IMR-90 (cell line): Measurements from ENCODE around the gene NUDT8. TPM values are rescaled to one million over a fixed set of nuclear protein-coding genes. Genes with fewer than 3 reads are reported as not detected.

Source experiments
- ATAC-seq: fragments of 200-7000 bp; cut with Tn5 transposase; 2 replicates; pipeline ENCODE4 v1.9.1; 2020; ENCODE audit warnings: low read depth, mild to moderate bottlenecking, moderate library complexity
- BruUV-seq: library from RNA; stranded (reverse); fragments of 400-500 nt; replicated peaks from 2 replicates; lab custom pipeline; 2021; lab: Mats Ljungman, UMichigan
- CTCF ChIA-PET: fragments of 300-600 bp; formaldehyde crosslinking; extraction: SDS; loops from one replicate; lab custom pipeline; 2021; ENCODE audit warnings: antibody characterized with exemption; lab: Yijun Ruan, JAX
- POLR2A ChIA-PET: fragments of 300-600 bp; sonication (Branson Sonifier 250); formaldehyde crosslinking; loops from one replicate; lab custom pipeline; 2022; ENCODE audit warnings: antibody characterized with exemption; ENCODE audit not compliant: unreplicated experiment; lab: Charles Lee
- DNase-seq: peaks from one replicate; pipeline ENCODE4 v3.0.0; 2013
- H2AFZ ChIP-seq: replicated peaks from 2 replicates; pipeline ENCODE3; 2013; ENCODE audit warnings: low read length, mild to moderate bottlenecking; ENCODE audit not compliant: poor library complexity
- H2AK5ac ChIP-seq: 2 replicates; pipeline ENCODE4 v1.6.1; 2013; ENCODE audit warnings: low read depth, low read length, inconsistent platforms
- H2AK9ac ChIP-seq: replicated peaks from 2 replicates; pipeline ENCODE3; 2013; ENCODE audit warnings: mild to moderate bottlenecking, low read depth, low read length, moderate library complexity; ENCODE audit not compliant: poor library complexity
- H2BK120ac ChIP-seq: 2 replicates; pipeline ENCODE4 v1.6.1; 2013; ENCODE audit warnings: low read depth, low read length, inconsistent platforms
- H2BK15ac ChIP-seq: 3 replicates; pipeline ENCODE4 v1.6.1; 2013; ENCODE audit warnings: low read depth, low read length, inconsistent platforms
- H2BK20ac ChIP-seq: 2 replicates; pipeline ENCODE4 v1.6.1; 2013; ENCODE audit warnings: low read depth, mild to moderate bottlenecking, inconsistent platforms, low read length, moderate library complexity
- H2BK5ac ChIP-seq: 2 replicates; pipeline ENCODE4 v1.6.1; 2013; ENCODE audit warnings: mild to moderate bottlenecking, low read depth, low read length, inconsistent platforms; ENCODE audit not compliant: poor library complexity, severe bottlenecking
- H3K14ac ChIP-seq: replicated peaks from 2 replicates; pipeline ENCODE4 v1.6.1; 2013; ENCODE audit warnings: low read depth, low read length, inconsistent platforms
- H3K18ac ChIP-seq: 2 replicates; pipeline ENCODE4 v1.6.1; 2013; ENCODE audit warnings: low read depth, low read length, control low read depth
- H3K23ac ChIP-seq: 2 replicates; pipeline ENCODE4 v1.6.1; 2013; ENCODE audit warnings: low read depth, low read length, inconsistent platforms
- H3K27ac ChIP-seq: 2 replicates; pipeline ENCODE4 v1.5.1; 2013; ENCODE audit warnings: mild to moderate bottlenecking, control low read depth, low read length; ENCODE audit not compliant: insufficient read depth
- H3K27me3 ChIP-seq: 2 replicates; pipeline ENCODE4 v1.6.1; 2013; ENCODE audit warnings: low read length; ENCODE audit not compliant: control insufficient read depth, insufficient read depth
- H3K36me3 ChIP-seq: 2 replicates; pipeline ENCODE4 v1.6.1; 2013; ENCODE audit warnings: low read length, mixed read lengths; ENCODE audit not compliant: control insufficient read depth, insufficient read depth
- H3K4ac ChIP-seq: 2 replicates; pipeline ENCODE4 v1.6.1; 2013; ENCODE audit warnings: low read depth, low read length, inconsistent platforms
- H3K4me1 ChIP-seq: 2 replicates; pipeline ENCODE4 v1.6.1; 2013; ENCODE audit warnings: low read length, mixed read lengths; ENCODE audit not compliant: control insufficient read depth, insufficient read depth
- H3K4me2 ChIP-seq: 2 replicates; pipeline ENCODE4 v1.6.1; 2013; ENCODE audit warnings: low read depth, mild to moderate bottlenecking, control low read depth, low read length, moderate library complexity
- H3K4me3 ChIP-seq: 2 replicates; pipeline ENCODE4 v1.5.1; 2013; ENCODE audit warnings: low read depth, mild to moderate bottlenecking, control low read depth, low read length, moderate library complexity; ENCODE audit not compliant: insufficient read depth
- H3K56ac ChIP-seq: 2 replicates; pipeline ENCODE4 v1.6.1; 2013; ENCODE audit warnings: low read length, inconsistent platforms; ENCODE audit not compliant: insufficient read depth; ENCODE audit errors: extremely low read depth
- H3K79me1 ChIP-seq, 2 experiments: 2 replicates each; pipeline ENCODE4 v1.6.1; 2013; ENCODE audit warnings: low read length in 2 of 2, inconsistent platforms in 1 of 2, low read depth in 1 of 2
- H3K9ac ChIP-seq: 2 replicates; pipeline ENCODE4 v1.6.1; 2013; ENCODE audit warnings: low read depth, low read length, control low read depth
- H3K9me1 ChIP-seq: 2 replicates; pipeline ENCODE4 v1.6.1; 2013; ENCODE audit warnings: low read length, inconsistent platforms; ENCODE audit not compliant: insufficient read depth
- H3K9me3 ChIP-seq: 2 replicates; pipeline ENCODE4 v1.6.1; 2013; ENCODE audit warnings: low read length; ENCODE audit not compliant: control insufficient read depth, insufficient read depth
- H4K20me1 ChIP-seq: 2 replicates; pipeline ENCODE4 v1.6.1; 2013; ENCODE audit warnings: low read length, inconsistent platforms; ENCODE audit not compliant: insufficient read depth
- H4K5ac ChIP-seq: 2 replicates; pipeline ENCODE4 v1.6.1; 2013; ENCODE audit warnings: mild to moderate bottlenecking, low read depth, low read length, control low read depth
- H4K8ac ChIP-seq, 2 experiments: 2 replicates each; pipeline ENCODE4 v1.6.1; 2013; ENCODE audit warnings: low read depth in 2 of 2, low read length in 2 of 2, control low read depth in 1 of 2, inconsistent platforms in 1 of 2
- H4K91ac ChIP-seq: 2 replicates; pipeline ENCODE4 v1.6.1; 2013; ENCODE audit warnings: low read depth, low read length, inconsistent platforms; ENCODE audit not compliant: insufficient read depth
- BHLHE40 ChIP-seq: fragments of 150-350 bp; IDR thresholded peaks from 2 replicates; pipeline ENCODE4 v1.6.1; 2016; ENCODE audit warnings: mild to moderate bottlenecking, low read depth, low read length
- CEBPB ChIP-seq: IDR thresholded peaks from 2 replicates; pipeline ENCODE4 v1.6.1; 2012; ENCODE audit warnings: low read depth, low read length, improper control_type of control experiment
- CHD1 ChIP-seq: IDR thresholded peaks from 2 replicates; pipeline ENCODE4 v1.6.1; 2012; ENCODE audit warnings: low read depth, low read length, improper control_type of control experiment
- CTCF ChIP-seq: conservative IDR thresholded peaks from 2 replicates; pipeline ENCODE4 v1.5.1; 2012; ENCODE audit warnings: mild to moderate bottlenecking, low read depth, low read length, improper control_type of control experiment
- ELK1 ChIP-seq: fragments of 150-350 bp; IDR thresholded peaks from 2 replicates; pipeline ENCODE4 v1.6.1; 2016; ENCODE audit warnings: low read depth, mild to moderate bottlenecking, low read length, moderate library complexity, borderline replicate concordance
- FOS ChIP-seq: fragments of 150-350 bp; IDR thresholded peaks from 2 replicates; pipeline ENCODE4 v1.6.1; 2016; ENCODE audit warnings: low read depth, low read length
- MAFK ChIP-seq: IDR thresholded peaks from 2 replicates; pipeline ENCODE4 v1.6.1; 2012; ENCODE audit warnings: low read depth, low read length, improper control_type of control experiment
- MAZ ChIP-seq: IDR thresholded peaks from 2 replicates; pipeline ENCODE4 v1.6.1; 2012; ENCODE audit warnings: low read depth, mild to moderate bottlenecking, low read length, improper control_type of control experiment, moderate library complexity, borderline replicate concordance
- MXI1 ChIP-seq: IDR thresholded peaks from 2 replicates; pipeline ENCODE4 v1.6.1; 2012; ENCODE audit warnings: low read depth, mild to moderate bottlenecking, low read length, moderate library complexity, borderline replicate concordance
- NFE2L2 ChIP-seq: fragments of 150-350 bp; IDR thresholded peaks from 2 replicates; pipeline ENCODE4 v1.6.1; 2016; ENCODE audit warnings: low read depth, mild to moderate bottlenecking, low read length
- POLR2A ChIP-seq: IDR thresholded peaks from 2 replicates; pipeline ENCODE4 v1.6.1; 2012; ENCODE audit warnings: mild to moderate bottlenecking, low read depth, low read length
- RAD21 ChIP-seq: IDR thresholded peaks from 2 replicates; pipeline ENCODE4 v1.6.1; 2012; ENCODE audit warnings: low read length, improper control_type of control experiment
- RCOR1 ChIP-seq: IDR thresholded peaks from 2 replicates; pipeline ENCODE4 v1.6.1; 2012; ENCODE audit warnings: mild to moderate bottlenecking, low read length, improper control_type of control experiment; ENCODE audit not compliant: insufficient replicate concordance
- RFX5 ChIP-seq: IDR thresholded peaks from 2 replicates; pipeline ENCODE4 v1.8.0; 2012; ENCODE audit warnings: low read depth, mild to moderate bottlenecking, low read length, moderate library complexity
- SMC3 ChIP-seq: fragments of 150-350 bp; IDR thresholded peaks from 2 replicates; pipeline ENCODE4 v1.6.1; 2016; ENCODE audit warnings: low read depth, mild to moderate bottlenecking, antibody characterized with exemption, low read length, moderate library complexity
- USF2 ChIP-seq: fragments of 150-350 bp; IDR thresholded peaks from 2 replicates; pipeline ENCODE4 v1.6.1; 2017; ENCODE audit warnings: mild to moderate bottlenecking, antibody characterized with exemption, low read length, low read depth
- WGBS, 2 experiments: methylation state at CpG; one replicate each; pipeline versions ENCODE4 v1.1.5 to v1.1.7; 2013; ENCODE audit warnings: missing lambda C conversion rate in 2 of 2; ENCODE audit not compliant: insufficient read length in 1 of 2; ENCODE audit errors: extremely low coverage in 2 of 2; 5-methylcytosine and 5-hydroxymethylcytosine counted together
- dilution Hi-C: fragments of 300-500 bp; cut with HindIII; formaldehyde crosslinking; loops from one replicate; pipeline ENCODE4 v1.14.3; 2018; ENCODE audit warnings: low sequenced_read_pairs; ENCODE audit not compliant: unreplicated experiment
- in situ Hi-C: fragments of 300-500 bp; cut with MboI; formaldehyde crosslinking; loops from 3 replicates; pipeline ENCODE4 v1.14.3; 2019; ENCODE audit warnings: low sequenced_read_pairs, inconsistent platforms, mixed read lengths
- intact Hi-C: fragments of 100-400 bp; cut with micrococcal nuclease; formaldehyde crosslinking; loops from 2 replicates; pipeline ENCODE4 v1.10.0; 2022
- polyA plus RNA-seq, 3 experiments: library from polyadenylated mRNA; depleted of rRNA; stranded (reverse); fragments of >200 nt; gene quantifications; 2 replicates each; pipeline ENCODE4 v1.2.3, GENCODE V29; 2012; ENCODE audit warnings: low replicate concordance in 1 of 3
- total RNA-seq: library from RNA; depleted of rRNA; stranded (reverse); fragments of >200 nt; gene quantifications from 2 replicates; pipeline ENCODE4 v1.2.3, GENCODE V29; 2012

NUDT8 gene
- total and polyA plus RNA-seq, 2 of the 4 experiments (the other 2 are of a cell fraction) = 1.4 to 2.5 TPM

- H3K4me1 ChIP-seq = no peaks in the 10 kb centered on the region
- ATAC-seq = no peak
- TF ChIP-seq FOS = no peak
- TF ChIP-seq CEBPB = no peak
- no peak for TF ChIP-seq USF2
- no peak for TF ChIP-seq RAD21
- TF ChIP-seq MXI1 = no peak
- no peak for TF ChIP-seq ELK1
- TF ChIP-seq SMC3 = no peak
- TF ChIP-seq MAFK = no peak
- TF ChIP-seq RCOR1 = no peak
- TF ChIP-seq MAZ = no peak
- no peak for TF ChIP-seq BHLHE40
- no peak for TF ChIP-seq CHD1
- TF ChIP-seq POLR2A = no peak
- no peak for TF ChIP-seq CTCF
- no peak for TF ChIP-seq RFX5
- no peak for TF ChIP-seq NFE2L2
- H3K9me1 ChIP-seq = no peaks in the 10 kb centered on the region
- no peak overlapping the region for H3K14ac ChIP-seq
- H2BK20ac ChIP-seq = no peak overlapping the region
- H2BK5ac ChIP-seq = no peak overlapping the region
- H3K4me3 ChIP-seq = no peak overlapping the region
- H3K4ac ChIP-seq = no peak overlapping the region
- H3K36me3 ChIP-seq = no peaks in the 10 kb centered on the region
- intact Hi-C loops = no loop called here
- H3K56ac ChIP-seq = no peak overlapping the region
- H3K4me2 ChIP-seq = no peak overlapping the region
- no peak overlapping the region for H2AFZ ChIP-seq
- BruUV-seq = no TSS peak
- H3K9me3 ChIP-seq = no peaks in the 10 kb centered on the region
- ChIA-PET CTCF (interaction anchor here (0.7 kb wide), 1 partner anchor 42 kb away, joined by 5 read pairs; no protein-coding TSS in a partner anchor), POLR2A (no interaction called here)
- no peak overlapping the region for H2AK9ac ChIP-seq
- H4K8ac ChIP-seq = no peak overlapping the region
- H3K23ac ChIP-seq = no peak overlapping the region
- in situ Hi-C loops = no loop called here
- no peak overlapping the region for H4K91ac ChIP-seq
- WGBS, 2 experiments = 67% methylated on average over 2 of the region's 8 CpGs; no CpG with 5 or more reads in 1 of the 2 experiments
- H3K27me3 ChIP-seq = peaks cover 17% of the 10 kb centered on the region
- H2BK15ac ChIP-seq = no peak overlapping the region
- DNase-seq = no peak
- H4K5ac ChIP-seq = no peak overlapping the region
- no peak overlapping the region for H3K18ac ChIP-seq
- H2BK120ac ChIP-seq = no peak overlapping the region
- no peak overlapping the region for H2AK5ac ChIP-seq
- dilution Hi-C loops = no loop called here
- no peaks in the 10 kb centered on the region for H3K79me1 ChIP-seq
- H3K9ac ChIP-seq = no peak overlapping the region
- no peaks in the 10 kb centered on the region for H4K20me1 ChIP-seq
- no peak overlapping the region for H3K27ac ChIP-seq
Measured at GRCh38 chr11:67671211-67671520, 41.4 kb upstream of the NUDT8 start.
